Type B pancreatic cell (in vitro differentiated cells): ENCODE data around the gene KCNN3. TPM values are rescaled to one million over a fixed set of nuclear protein-coding genes. Genes with fewer than 3 reads are reported as not detected.

ENCODE experiments used
- DNase-seq: peaks from one replicate; pipeline ENCODE4 v3.0.0; 2021; ENCODE audit warnings: mixed read lengths; ENCODE audit not compliant: unreplicated experiment; ENCODE audit errors: extremely low spot score
- H3K27ac Mint-ChIP-seq: 2 replicates; pipeline ENCODE4 v1.8.0; 2021; ENCODE audit warnings: mild to moderate bottlenecking, mixed read lengths
- H3K27me3 Mint-ChIP-seq: 2 replicates; pipeline ENCODE4 v1.8.0; 2021; ENCODE audit warnings: mixed read lengths
- H3K36me3 Mint-ChIP-seq: 2 replicates; pipeline ENCODE4 v1.8.0; 2021; ENCODE audit warnings: mixed read lengths
- H3K4me1 Mint-ChIP-seq: one replicate; pipeline ENCODE4 v1.8.0; 2021; ENCODE audit warnings: mixed read lengths; ENCODE audit not compliant: unreplicated experiment
- H3K4me3 Mint-ChIP-seq: 2 replicates; pipeline ENCODE4 v1.8.0; 2021; ENCODE audit warnings: mild to moderate bottlenecking, mixed read lengths
- H3K9me3 Mint-ChIP-seq: 2 replicates; pipeline ENCODE4 v1.8.0; 2021; ENCODE audit warnings: mixed read lengths
- CTCF ChIP-seq: fragments of 200-600 bp; sonication (generic); conservative IDR thresholded peaks from 2 replicates; pipeline ENCODE4 v1.5.0; 2021; ENCODE audit warnings: antibody characterized with exemption, mild to moderate bottlenecking
- total RNA-seq: library from RNA; stranded (reverse); gene quantifications from 2 replicates; pipeline ENCODE4 v1.2.1, GENCODE V29; 2021; ENCODE audit warnings: low replicate concordance

The KCNN3 gene
- total RNA-seq, 1 donor from 2014 or later: 3.8 TPM

DNA sequence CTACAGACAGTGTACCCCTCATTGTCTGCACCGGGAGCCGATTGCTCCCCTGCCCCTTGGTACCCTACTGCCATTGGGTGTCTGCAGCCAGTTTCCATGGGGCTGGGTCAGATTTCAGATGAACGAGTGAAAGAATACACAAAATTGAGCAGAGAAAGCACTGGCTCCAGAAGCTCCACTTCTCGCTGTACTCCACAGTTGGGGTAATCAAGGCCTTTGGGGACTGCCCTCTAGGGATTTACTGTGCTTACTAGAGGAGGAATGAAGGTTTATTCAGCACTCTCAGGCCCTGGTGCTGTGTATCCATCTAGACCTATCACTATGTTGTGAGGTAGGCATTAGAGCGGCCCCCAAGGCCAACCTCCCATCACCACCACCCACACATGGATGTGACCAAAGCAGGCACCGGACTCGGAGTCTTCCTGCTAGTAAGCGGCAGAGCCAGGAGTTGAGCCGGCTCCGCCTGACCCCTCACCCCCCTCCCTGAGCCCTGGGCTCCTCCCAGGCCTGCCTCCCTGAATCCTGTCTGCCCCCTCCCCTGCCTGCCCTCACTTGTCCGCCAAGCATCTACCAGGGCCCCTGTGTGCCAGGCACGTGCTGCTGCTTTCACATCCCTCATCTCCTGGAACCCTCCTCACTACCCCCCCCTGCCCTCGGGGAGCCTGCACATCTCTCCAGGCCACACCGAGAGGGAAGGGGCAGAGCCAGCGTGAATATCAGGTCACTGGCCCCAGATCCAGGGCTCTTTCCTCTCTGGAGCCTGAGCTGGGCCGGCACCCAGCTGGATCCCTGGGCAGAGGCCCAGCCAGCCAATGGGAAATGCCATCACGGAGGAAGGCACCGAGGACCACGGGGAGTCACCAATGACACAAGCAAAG lies 23.3 kb downstream of the KCNN3 start:
- Mint-ChIP-seq H3K4me1 (peaks cover 47% of the 10 kb centered on the region), H3K27ac (no peak overlapping the region), H3K36me3 (no peaks in the 10 kb centered on the region), H3K27me3 (peaks cover 6% of the 10 kb centered on the region), H3K4me3 (no peak overlapping the region), H3K9me3 (no peaks in the 10 kb centered on the region)
- no peak for DNase-seq
- no peak for TF ChIP-seq CTCF

DNA sequence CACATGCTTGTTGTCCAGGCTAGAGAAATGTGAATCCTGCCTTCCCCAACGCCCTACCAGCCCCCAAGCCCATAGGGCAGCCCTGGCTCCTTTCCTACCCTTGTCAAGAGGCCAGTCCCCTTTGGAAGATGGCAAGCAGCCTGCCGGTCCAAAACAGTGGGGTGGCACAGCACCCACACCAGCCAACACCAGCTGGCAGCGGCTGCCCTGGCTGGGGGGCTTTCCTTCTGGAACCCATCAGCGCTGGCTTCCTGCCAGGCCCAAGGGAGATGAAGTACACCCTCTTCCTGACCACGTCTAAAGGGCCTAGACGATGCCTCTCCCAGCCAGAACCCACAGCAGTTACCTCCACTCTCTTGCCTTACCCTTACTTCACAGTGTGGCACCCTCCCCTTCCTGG lies 24.2 kb downstream of the KCNN3 start:
- Mint-ChIP-seq H3K27me3 (peaks cover 6% of the 10 kb centered on the region), H3K4me3 (no peak overlapping the region), H3K27ac (no peak overlapping the region), H3K36me3 (no peaks in the 10 kb centered on the region), H3K4me1 (peaks cover 50% of the 10 kb centered on the region), H3K9me3 (no peaks in the 10 kb centered on the region)
- no peak for DNase-seq
- TF ChIP-seq CTCF: no peak

DNA sequence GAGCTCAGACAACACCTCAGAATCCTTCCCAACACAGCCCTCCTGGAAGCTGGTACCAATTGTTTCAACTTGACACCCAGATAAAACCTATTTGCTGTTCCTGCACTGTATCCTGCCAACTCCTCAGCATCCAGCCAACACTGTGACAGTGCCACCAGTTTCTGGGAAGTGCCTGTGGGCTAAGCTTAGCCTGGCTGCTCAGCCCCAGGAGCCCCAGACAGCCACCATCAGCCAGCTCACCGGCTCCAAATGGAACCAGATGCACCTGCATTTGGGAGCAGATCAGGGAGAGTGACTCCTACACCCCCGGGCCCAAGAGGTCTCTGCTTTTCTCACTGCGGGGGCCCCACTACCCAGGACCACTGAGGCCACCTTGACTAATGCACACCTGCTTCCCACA lies 24.9 kb downstream of the KCNN3 start:
- Mint-ChIP-seq H3K27me3 (peaks cover 6% of the 10 kb centered on the region), H3K27ac (no peak overlapping the region), H3K4me1 (peaks cover 57% of the 10 kb centered on the region), H3K9me3 (no peaks in the 10 kb centered on the region), H3K36me3 (no peaks in the 10 kb centered on the region), H3K4me3 (no peak overlapping the region)
- TF ChIP-seq CTCF: no peak
- no peak for DNase-seq

GRCh38 chr1:154844297-154844681 lies 25.8 kb downstream of the KCNN3 start:
- Mint-ChIP-seq H3K4me3 (no peak overlapping the region), H3K27me3 (peaks cover 6% of the 10 kb centered on the region), H3K27ac (no peak overlapping the region), H3K36me3 (no peaks in the 10 kb centered on the region), H3K4me1 (peaks cover 61% of the 10 kb centered on the region), H3K9me3 (no peaks in the 10 kb centered on the region)
- DNase-seq: no peak
- no peak for TF ChIP-seq CTCF

GRCh38 chr1:154843636-154844296 lies 26.3 kb downstream of the KCNN3 start:
- H3K4me3 Mint-ChIP-seq: no peak overlapping the region
- TF ChIP-seq CTCF: no peak
- H3K4me1 Mint-ChIP-seq: peaks cover 62% of the 10 kb centered on the region
- H3K9me3 Mint-ChIP-seq: no peaks in the 10 kb centered on the region
- no peak for DNase-seq
- no peaks in the 10 kb centered on the region for H3K36me3 Mint-ChIP-seq
- H3K27me3 Mint-ChIP-seq: peaks cover 6% of the 10 kb centered on the region
- no peak overlapping the region for H3K27ac Mint-ChIP-seq
